Measurements from ENCODE around the gene IFNLR1. TPM values are rescaled to one million over a fixed set of nuclear protein-coding genes. Genes with fewer than 3 reads are reported as not detected.
A peak's percentile ranks its signal among the peaks of the same experiment; 100 is the strongest.

IFNLR1 gene
- total and polyA plus RNA-seq, 2 of the 8 experiments (the other 6 are each of a cell fraction or from before 2014, with no cell fraction given), result 6.8 to 10.1 TPM

- TF ChIP-seq CHD7 (IDR thresholded peaks at IDR 0.05; ENCODE audit: insufficient replicate concordance, low read length) (no peak), CEBPB (IDR thresholded peaks at IDR 0.05; ENCODE audit: low read depth, low read length) (no peak), BCL11A (IDR thresholded peaks at IDR 0.05; ENCODE audit: low read depth in 2 of 2, low read length in 2 of 2) (no peak), RNF2 (IDR thresholded peaks at IDR 0.05; ENCODE audit: borderline replicate concordance, low read depth, low read length, missing control alignments, poor library complexity, severe bottlenecking) (no peak), RBBP5 (IDR thresholded peaks at IDR 0.05; ENCODE audit: borderline replicate concordance, low read depth, low read length) (peak; percentile 75; the same call in 1 of the 2 replicates), NANOG (IDR thresholded peaks at IDR 0.05; ENCODE audit: insufficient read depth, low read depth, low read length, poor library complexity, severe bottlenecking) (no peak), ASH2L (IDR thresholded peaks at IDR 0.05; ENCODE audit: low read length) (peak; percentile 71), CTBP2 (IDR thresholded peaks at IDR 0.05; ENCODE audit: borderline replicate concordance, insufficient read depth, insufficient read length, low read length) (no peak)
Observed at GRCh38 chr1:24186993-24187790, at the start of gene IFNLR1 (continued).

Data from H1 (cell line).